Measurements from ENCODE around the gene CDS2. TPM values are rescaled to one million over a fixed set of nuclear protein-coding genes. Genes with fewer than 3 reads are reported as not detected.
A peak's percentile ranks its signal among the peaks of the same experiment; 100 is the strongest.

Gene CDS2
- total and polyA plus RNA-seq, 10 of the 15 experiments (the other 5 are each of a cell fraction or from before 2014, with no cell fraction given), result 11.5 to 94.7 (median 23.1) TPM

DNA sequence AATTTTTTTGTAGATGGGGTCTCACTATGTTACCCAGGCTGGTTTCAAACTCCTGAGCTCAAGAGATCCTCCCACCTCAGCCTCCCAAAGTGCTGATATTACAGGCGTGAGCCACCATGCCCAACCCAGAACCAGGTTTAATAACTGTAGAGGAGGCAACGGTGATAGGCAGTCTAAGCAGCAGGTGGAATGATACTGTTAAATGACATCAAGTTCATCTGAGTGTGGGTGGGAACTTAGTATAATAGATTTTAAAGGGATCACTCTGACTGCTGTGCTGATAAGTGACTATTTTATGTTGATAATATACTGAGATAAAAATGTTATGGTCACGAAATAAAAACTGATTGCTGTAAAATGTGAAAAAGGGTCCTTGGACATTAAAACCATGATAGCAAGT is 38.1 kb upstream of the CDS2 start:
- FAIRE-seq, result no peak
- in situ Hi-C loops (cut with MboI), result no loop called here

DNA sequence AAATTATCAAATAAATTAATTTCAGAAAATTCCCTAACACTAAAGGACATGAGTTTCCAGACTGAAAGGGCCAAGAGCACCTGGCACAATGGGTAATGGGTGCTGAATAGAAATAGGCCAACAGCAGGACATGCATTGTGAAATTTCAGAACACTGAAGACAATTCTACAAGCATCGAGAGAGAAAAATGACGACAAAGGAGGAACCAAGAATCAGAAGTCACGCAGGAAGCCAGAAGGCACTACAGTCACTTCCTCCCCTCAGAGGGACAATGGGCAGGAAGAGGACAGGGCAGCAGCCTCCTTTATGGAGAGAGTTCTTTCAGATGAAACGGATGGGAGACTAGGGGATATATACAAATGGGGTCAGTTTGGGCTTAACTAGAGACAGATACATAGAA is 36.6 kb upstream of the CDS2 start:
- H3K36me3 ChIP-seq (ENCODE audit: control insufficient read depth in 2 of 2, insufficient read depth in 2 of 2, low read length in 1 of 2), result peaks cover 0 to 7% of the 10 kb centered on the region in 2 experiments; a peak in 1 of 4 replicates
- H3K9ac ChIP-seq (ENCODE audit: control insufficient read depth, insufficient read depth, low read length), result no peak overlapping the region
- ChIA-PET POLR2A (interaction anchor here (1.8 to 8.6 kb wide), 2 partner anchors 9 to 13 kb away, joined by 7 to 49 read pairs; no protein-coding TSS in a partner anchor), SMC1A (ENCODE audit: uncharacterized antibody, unreplicated experiment) (interaction anchor here (0.8 to 3.2 kb wide), 9 partner anchors 9 to 105 kb away, joined by 3 to 26 read pairs (median 5); no protein-coding TSS in a partner anchor), CTCF (interaction anchor here (2.0 to 3.2 kb wide), 2 partner anchors 10 to 33 kb away, joined by 6 to 18 read pairs; no protein-coding TSS in a partner anchor), RAD21 (ENCODE audit: unreplicated experiment) (interaction anchor here (1.1 to 2.2 kb wide), 3 partner anchors 9 to 11 kb away, joined by 3 to 11 read pairs (median 7); no protein-coding TSS in a partner anchor)
- H4K20me1 ChIP-seq (ENCODE audit: control insufficient read depth, insufficient read depth), result no peaks in the 10 kb centered on the region
- peak; percentile 93 for ATAC-seq
- in situ Hi-C loops (cut with MboI), result no loop called here
- H3K4me1 ChIP-seq (ENCODE audit: control insufficient read depth, insufficient read depth, low read length), result no peaks in the 10 kb centered on the region
- no peak overlapping the region for H3K27ac ChIP-seq (ENCODE audit: control insufficient read depth, insufficient read depth)
- no peak for DNase-seq (ENCODE audit: low read depth, low spot score)
- no peak for FAIRE-seq
- H3K79me2 ChIP-seq (ENCODE audit: control insufficient read depth, insufficient read depth, low read length), result no peaks in the 10 kb centered on the region
- intact Hi-C loops (cut with micrococcal nuclease; ENCODE audit: unreplicated experiment), result loop anchor here (5.0 kb wide), 1 partner anchor 278 kb away; no protein-coding TSS in a partner anchor
- WGBS (ENCODE audit: insufficient coverage, insufficient replicate concordance, low lambda C conversion rate, missing lambda C conversion rate), result 6% methylated on average over 4 of the region's 4 CpGs
- no TSS peak for BruUV-seq (replicated peaks)
- no peak overlapping the region for H3K4me2 ChIP-seq (ENCODE audit: control insufficient read depth, insufficient read depth)
- H3K27me3 ChIP-seq (replicated peaks in 1 of 2; ENCODE audit: control insufficient read depth in 2 of 2, insufficient read depth in 2 of 2, low read length in 1 of 2), result no peaks in the 10 kb centered on the region
- H3K4me3 ChIP-seq, result no peak overlapping the region
- no peak overlapping the region for H2AFZ ChIP-seq (ENCODE audit: control insufficient read depth, low read depth, low read length)
- no peaks in the 10 kb centered on the region for H3K9me3 ChIP-seq (replicated peaks; ENCODE audit: control insufficient read depth, insufficient read depth, low read length)
- TF ChIP-seq CREM (IDR thresholded peaks at IDR 0.05; ENCODE audit: low read depth) (peak; percentile 84), EED (IDR thresholded peaks at IDR 0.05; ENCODE audit: low read depth) (peak; percentile 71), EGR1 (IDR thresholded peaks at IDR 0.05; ENCODE audit: borderline replicate concordance in 1 of 2, low read depth in 2 of 2, low read length in 2 of 2) (peak in 1 of 2 experiments; percentile 13; a peak in 1 of 3 replicates), MTA2 (IDR thresholded peaks at IDR 0.05; ENCODE audit: low read depth) (peak; percentile 31; the same call in 1 of the 2 replicates), MYB (IDR thresholded peaks at IDR 0.05; ENCODE audit: borderline replicate concordance, low read depth, low read length) (no peak), SPI1 (IDR thresholded peaks at IDR 0.05; ENCODE audit: borderline replicate concordance, insufficient read depth, low read depth, low read length) (peak; percentile 87; the same call in 1 of the 2 replicates), NBN (IDR thresholded peaks at IDR 0.05) (peak; percentile 71; the same call in 1 of the 2 replicates), IKZF1 (conservative IDR thresholded peaks at IDR 0.05) (peak; percentile 67), JUNB (IDR thresholded peaks at IDR 0.05) (peak; percentile 46), MTA3 (IDR thresholded peaks at IDR 0.05; ENCODE audit: borderline replicate concordance, low read length) (0 out of 2 replicates have a peak, but pooled peaks have one; percentile 46), CREB1 (IDR thresholded peaks at IDR 0.05; ENCODE audit: low read depth) (peak; percentile 71)
- TF ChIP-seq, protein P1, sequence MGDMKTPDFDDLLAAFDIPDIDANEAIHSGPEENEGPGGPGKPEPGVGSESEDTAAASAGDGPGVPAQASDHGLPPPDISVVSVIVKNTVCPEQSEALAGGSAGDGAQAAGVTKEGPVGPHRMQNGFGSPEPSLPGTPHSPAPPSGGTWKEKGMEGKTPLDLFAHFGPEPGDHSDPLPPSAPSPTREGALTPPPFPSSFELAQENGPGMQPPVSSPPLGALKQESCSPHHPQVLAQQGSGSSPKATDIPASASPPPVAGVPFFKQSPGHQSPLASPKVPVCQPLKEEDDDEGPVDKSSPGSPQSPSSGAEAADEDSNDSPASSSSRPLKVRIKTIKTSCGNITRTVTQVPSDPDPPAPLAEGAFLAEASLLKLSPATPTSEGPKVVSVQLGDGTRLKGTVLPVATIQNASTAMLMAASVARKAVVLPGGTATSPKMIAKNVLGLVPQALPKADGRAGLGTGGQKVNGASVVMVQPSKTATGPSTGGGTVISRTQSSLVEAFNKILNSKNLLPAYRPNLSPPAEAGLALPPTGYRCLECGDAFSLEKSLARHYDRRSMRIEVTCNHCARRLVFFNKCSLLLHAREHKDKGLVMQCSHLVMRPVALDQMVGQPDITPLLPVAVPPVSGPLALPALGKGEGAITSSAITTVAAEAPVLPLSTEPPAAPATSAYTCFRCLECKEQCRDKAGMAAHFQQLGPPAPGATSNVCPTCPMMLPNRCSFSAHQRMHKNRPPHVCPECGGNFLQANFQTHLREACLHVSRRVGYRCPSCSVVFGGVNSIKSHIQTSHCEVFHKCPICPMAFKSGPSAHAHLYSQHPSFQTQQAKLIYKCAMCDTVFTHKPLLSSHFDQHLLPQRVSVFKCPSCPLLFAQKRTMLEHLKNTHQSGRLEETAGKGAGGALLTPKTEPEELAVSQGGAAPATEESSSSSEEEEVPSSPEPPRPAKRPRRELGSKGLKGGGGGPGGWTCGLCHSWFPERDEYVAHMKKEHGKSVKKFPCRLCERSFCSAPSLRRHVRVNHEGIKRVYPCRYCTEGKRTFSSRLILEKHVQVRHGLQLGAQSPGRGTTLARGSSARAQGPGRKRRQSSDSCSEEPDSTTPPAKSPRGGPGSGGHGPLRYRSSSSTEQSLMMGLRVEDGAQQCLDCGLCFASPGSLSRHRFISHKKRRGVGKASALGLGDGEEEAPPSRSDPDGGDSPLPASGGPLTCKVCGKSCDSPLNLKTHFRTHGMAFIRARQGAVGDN (IDR thresholded peaks at IDR 0.05), result peak; percentile 90

More for the DNA sequence above, 38.1 kb upstream of the CDS2 start:
- H3K4me1 ChIP-seq (ENCODE audit: control insufficient read depth, insufficient read depth, low read length), result no peaks in the 10 kb centered on the region
- WGBS (ENCODE audit: insufficient coverage, insufficient replicate concordance, low lambda C conversion rate, missing lambda C conversion rate), result 83% methylated on average over 3 of the region's 3 CpGs
- H2AFZ ChIP-seq (ENCODE audit: control insufficient read depth, low read depth, low read length), result no peak overlapping the region
- no peak for TF ChIP-seq MEF2B (IDR thresholded peaks at IDR 0.05; ENCODE audit: partially characterized antibody, poor library complexity, severe bottlenecking)
- no peak for TF ChIP-seq MTA2 (IDR thresholded peaks at IDR 0.05; ENCODE audit: low read depth)
- TF ChIP-seq NFYB (IDR thresholded peaks at IDR 0.05; ENCODE audit: insufficient read depth, low read depth, low read length), result no peak
- TF ChIP-seq BACH1 (IDR thresholded peaks at IDR 0.05; ENCODE audit: borderline replicate concordance), result no peak
- RAD21 ChIA-PET (ENCODE audit: unreplicated experiment), result interaction anchor here (1.2 to 2.4 kb wide), 4 partner anchors 9 to 99 kb away, joined by 3 to 10 read pairs (median 4); no protein-coding TSS in a partner anchor
- H3K4me3 ChIP-seq, result no peak overlapping the region
- no peak for DNase-seq (ENCODE audit: low read depth, low spot score)
- H4K20me1 ChIP-seq (ENCODE audit: control insufficient read depth, insufficient read depth), result no peaks in the 10 kb centered on the region
- ATAC-seq, result no peak
- no TSS peak for BruUV-seq (replicated peaks)
- CTCF ChIA-PET, result interaction anchor here (1.0 to 2.8 kb wide), 5 partner anchors 10 to 475 kb away, joined by 3 to 12 read pairs (median 3); no protein-coding TSS in a partner anchor
- POLR2A ChIA-PET, result interaction anchor here (0.6 to 8.6 kb wide), 9 partner anchors 8 to 1541 kb away, joined by 4 to 49 read pairs (median 6); no protein-coding TSS in a partner anchor
- no peak overlapping the region for H3K27ac ChIP-seq (ENCODE audit: control insufficient read depth, insufficient read depth)
- SMC1A ChIA-PET (ENCODE audit: uncharacterized antibody, unreplicated experiment), result interaction anchor here (1.0 to 3.4 kb wide), 8 partner anchors 9 to 186 kb away, joined by 3 to 13 read pairs (median 6); no protein-coding TSS in a partner anchor
- no peak overlapping the region for H3K4me2 ChIP-seq (ENCODE audit: control insufficient read depth, insufficient read depth)
- no peaks in the 10 kb centered on the region for H3K27me3 ChIP-seq (replicated peaks in 1 of 2; ENCODE audit: control insufficient read depth in 2 of 2, insufficient read depth in 2 of 2, low read length in 1 of 2)
- intact Hi-C loops (cut with micrococcal nuclease; ENCODE audit: unreplicated experiment), result no loop called here
- peaks cover 0 to 4% of the 10 kb centered on the region in 2 experiments; a peak in 1 of 4 replicates for H3K36me3 ChIP-seq (ENCODE audit: control insufficient read depth in 2 of 2, insufficient read depth in 2 of 2, low read length in 1 of 2)
- no peak overlapping the region for H3K9ac ChIP-seq (ENCODE audit: control insufficient read depth, insufficient read depth, low read length)
- no peaks in the 10 kb centered on the region for H3K9me3 ChIP-seq (replicated peaks; ENCODE audit: control insufficient read depth, insufficient read depth, low read length)
- H3K79me2 ChIP-seq (ENCODE audit: control insufficient read depth, insufficient read depth, low read length), result no peaks in the 10 kb centered on the region

Data from GM12878 (cell line).